ENCODE data around the gene RASSF9. TPM values are rescaled to one million over a fixed set of nuclear protein-coding genes. Genes with fewer than 3 reads are reported as not detected.
A peak's percentile ranks its signal among the peaks of the same experiment; 100 is the strongest.

Gene RASSF9
- 2.2 and 2.5 TPM in 2 replicates for total RNA-seq

DNA sequence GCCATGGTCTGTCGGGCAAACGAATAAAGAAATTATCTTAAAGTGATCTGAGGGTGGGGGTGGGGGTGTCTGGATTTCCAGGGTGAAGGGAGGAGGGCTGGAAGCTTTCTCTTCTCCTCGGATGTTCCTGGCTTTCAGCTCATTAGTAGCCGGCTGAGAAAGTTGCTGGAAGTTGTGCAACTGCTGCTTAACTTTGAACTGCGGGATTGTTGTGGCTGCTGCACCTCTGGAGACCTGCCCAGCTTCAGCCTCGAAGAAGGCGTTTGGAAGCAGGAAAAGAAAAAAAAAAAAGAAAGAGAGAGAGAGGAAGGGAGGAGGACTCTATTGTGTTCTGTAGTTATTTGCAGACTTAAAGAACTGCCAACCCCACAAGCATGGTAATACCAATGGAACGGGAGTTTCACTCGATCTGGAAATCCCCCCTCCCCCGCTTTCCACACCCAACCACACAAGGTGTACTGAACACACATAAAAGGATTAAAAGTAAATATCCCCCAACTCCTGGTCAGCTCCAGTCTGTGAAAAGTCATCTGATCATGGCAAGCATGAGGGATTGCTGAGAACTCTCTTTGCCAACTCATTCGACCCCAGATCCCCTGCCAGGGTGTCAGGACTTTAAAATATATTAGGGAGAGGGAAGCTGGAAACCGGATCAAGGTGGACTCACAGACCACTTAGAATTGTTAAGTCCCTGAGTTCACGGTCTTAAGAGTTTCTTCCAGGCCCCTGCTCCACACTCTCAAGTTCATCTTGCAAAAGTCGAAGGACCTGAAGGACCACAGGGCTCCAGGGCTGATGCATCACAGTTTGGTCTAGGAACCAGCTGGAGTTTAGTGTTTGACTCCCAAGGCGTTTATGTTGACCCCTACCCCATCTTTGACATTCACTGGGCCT is at the start of gene RASSF9:
Gene RASSF9 (minus strand): TSS at position 213 of the 894 bp plus-strand sequence. CDS start 208 bp downstream, at position 5.
- peak within 1 kb of the TSS; percentile 67 for H3K4me3 ChIP-seq (ENCODE audit: low read depth, low read length)
- H3K36me3 ChIP-seq (ENCODE audit: control insufficient read depth, insufficient read depth, low read length), result no peaks in the 10 kb centered on the region
- H3K27me3 ChIP-seq (ENCODE audit: control insufficient read depth, insufficient read depth, low read length), result no peaks in the 10 kb centered on the region
- peak; percentile 77 for DNase-seq (ENCODE audit: low read depth)
- TF ChIP-seq, protein P1, sequence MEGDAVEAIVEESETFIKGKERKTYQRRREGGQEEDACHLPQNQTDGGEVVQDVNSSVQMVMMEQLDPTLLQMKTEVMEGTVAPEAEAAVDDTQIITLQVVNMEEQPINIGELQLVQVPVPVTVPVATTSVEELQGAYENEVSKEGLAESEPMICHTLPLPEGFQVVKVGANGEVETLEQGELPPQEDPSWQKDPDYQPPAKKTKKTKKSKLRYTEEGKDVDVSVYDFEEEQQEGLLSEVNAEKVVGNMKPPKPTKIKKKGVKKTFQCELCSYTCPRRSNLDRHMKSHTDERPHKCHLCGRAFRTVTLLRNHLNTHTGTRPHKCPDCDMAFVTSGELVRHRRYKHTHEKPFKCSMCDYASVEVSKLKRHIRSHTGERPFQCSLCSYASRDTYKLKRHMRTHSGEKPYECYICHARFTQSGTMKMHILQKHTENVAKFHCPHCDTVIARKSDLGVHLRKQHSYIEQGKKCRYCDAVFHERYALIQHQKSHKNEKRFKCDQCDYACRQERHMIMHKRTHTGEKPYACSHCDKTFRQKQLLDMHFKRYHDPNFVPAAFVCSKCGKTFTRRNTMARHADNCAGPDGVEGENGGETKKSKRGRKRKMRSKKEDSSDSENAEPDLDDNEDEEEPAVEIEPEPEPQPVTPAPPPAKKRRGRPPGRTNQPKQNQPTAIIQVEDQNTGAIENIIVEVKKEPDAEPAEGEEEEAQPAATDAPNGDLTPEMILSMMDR (IDR thresholded peaks at IDR 0.05; ENCODE audit: insufficient read depth, low read length, poor library complexity, severe bottlenecking), result no peak

DNA sequence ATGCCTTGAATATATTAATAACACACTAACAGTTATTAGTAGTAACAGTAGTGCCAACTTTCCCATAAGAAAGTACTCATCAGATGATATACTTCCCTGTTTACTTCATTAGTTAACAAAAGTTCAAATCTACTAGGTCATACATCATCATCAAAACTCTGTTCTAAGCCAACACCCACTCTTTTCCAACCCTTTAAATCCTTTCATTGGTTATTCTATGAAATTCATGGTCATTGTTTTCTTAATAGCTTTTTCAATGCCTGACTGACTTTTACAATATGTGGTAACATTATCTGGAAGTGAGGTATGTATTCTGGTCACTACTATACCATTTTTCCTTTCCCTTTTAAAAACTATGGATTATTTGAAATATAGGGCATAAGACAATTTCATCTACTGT is 47.6 kb upstream of the RASSF9 start:
- DNase-seq (ENCODE audit: low read depth), result no peak
- Histone ChIP-seq H3K27me3 (ENCODE audit: control insufficient read depth, insufficient read depth, low read length) (no peaks in the 10 kb centered on the region), H3K36me3 (ENCODE audit: control insufficient read depth, insufficient read depth, low read length) (no peaks in the 10 kb centered on the region), H3K4me3 (ENCODE audit: low read depth, low read length) (no peak overlapping the region)
- TF ChIP-seq, protein P1 (IDR thresholded peaks at IDR 0.05; ENCODE audit: insufficient read depth, low read length, poor library complexity, severe bottlenecking), result no peak

DNA sequence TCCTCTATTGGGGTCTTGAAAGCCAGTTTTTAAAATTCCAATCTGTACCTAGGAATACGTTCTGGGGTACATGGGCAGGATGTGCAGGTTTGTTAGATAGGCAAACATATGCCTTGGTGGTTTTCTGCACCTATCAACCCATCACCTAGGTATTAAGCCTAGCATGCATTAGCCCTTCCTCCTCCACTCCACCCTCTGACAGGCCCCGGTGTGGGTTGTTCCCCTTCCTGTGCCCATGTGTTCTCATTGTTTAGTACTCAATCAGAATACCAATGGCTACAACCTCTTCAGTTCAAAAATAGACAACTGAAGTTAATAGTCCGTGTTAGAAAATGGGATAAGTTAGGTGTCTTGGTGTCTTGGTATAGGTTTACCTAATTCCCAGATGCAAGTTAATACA is 41.2 kb upstream of the RASSF9 start:
- no peaks in the 10 kb centered on the region for H3K36me3 ChIP-seq (ENCODE audit: control insufficient read depth, insufficient read depth, low read length)
- DNase-seq (ENCODE audit: low read depth), result no peak
- H3K27me3 ChIP-seq (ENCODE audit: control insufficient read depth, insufficient read depth, low read length), result no peaks in the 10 kb centered on the region
- no peak overlapping the region for H3K4me3 ChIP-seq (ENCODE audit: low read depth, low read length)
- TF ChIP-seq, protein P1 (IDR thresholded peaks at IDR 0.05; ENCODE audit: insufficient read depth, low read length, poor library complexity, severe bottlenecking), result no peak

DNA sequence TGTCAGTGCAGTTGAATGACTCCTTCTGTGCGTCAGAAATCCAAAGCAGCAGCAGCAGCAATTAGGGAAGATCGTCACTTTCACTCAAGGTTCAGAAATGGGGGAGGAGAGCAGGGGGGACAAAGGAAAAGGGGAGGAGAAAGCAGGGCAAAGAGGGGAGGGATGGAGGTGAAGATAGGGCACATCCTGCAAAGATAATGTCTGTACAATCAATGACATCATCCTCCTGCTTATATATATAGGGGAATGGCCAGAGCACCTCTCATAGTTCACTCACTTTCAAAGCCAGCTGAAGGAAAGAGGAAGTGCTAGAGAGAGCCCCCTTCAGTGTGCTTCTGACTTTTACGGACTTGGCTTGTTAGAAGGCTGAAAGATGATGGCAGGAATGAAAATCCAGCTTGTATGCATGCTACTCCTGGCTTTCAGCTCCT is 37.8 kb upstream of the RASSF9 start, which contains the start of gene NTS:
Gene NTS (plus strand): TSS at position 265 of the 431 bp plus-strand sequence. CDS start 109 bp downstream, at position 374.
- Histone ChIP-seq H3K27me3 (ENCODE audit: control insufficient read depth, insufficient read depth, low read length) (no peaks in the 10 kb centered on the region), H3K4me3 (ENCODE audit: low read depth, low read length) (no peak within 1 kb of the TSS), H3K36me3 (ENCODE audit: control insufficient read depth, insufficient read depth, low read length) (no peaks in the 10 kb centered on the region)
- DNase-seq (ENCODE audit: low read depth), result no peak
- TF ChIP-seq, protein P1 (IDR thresholded peaks at IDR 0.05; ENCODE audit: insufficient read depth, low read length, poor library complexity, severe bottlenecking), result no peak

DNA sequence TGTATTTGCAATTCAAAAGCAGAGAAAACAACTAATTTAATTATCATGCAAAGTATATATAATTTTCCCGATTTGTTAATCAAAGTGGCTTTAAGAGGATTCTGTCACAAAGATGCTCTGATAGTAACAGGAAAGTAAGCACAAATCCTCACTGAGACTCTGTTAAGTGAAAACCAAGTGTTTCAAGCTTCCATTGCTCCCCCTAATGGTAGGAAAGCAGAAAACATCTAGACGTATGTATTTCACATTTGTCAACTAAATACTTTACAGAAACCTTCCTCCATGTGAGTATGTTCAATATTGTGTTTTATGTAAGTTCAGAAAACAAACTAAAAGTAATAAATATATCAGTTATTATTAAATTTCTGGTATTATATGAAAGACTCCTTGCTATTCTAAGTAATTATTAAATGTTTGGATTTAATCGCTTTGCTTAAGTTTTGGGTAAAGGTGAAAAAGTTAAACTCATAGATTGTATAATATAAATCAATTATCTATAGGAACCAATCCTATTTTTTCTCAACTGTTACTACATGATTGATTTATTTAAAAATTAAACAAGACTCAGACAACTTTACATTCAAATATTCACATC is 36.4 kb upstream of the RASSF9 start:
- TF ChIP-seq, protein P1 (IDR thresholded peaks at IDR 0.05; ENCODE audit: insufficient read depth, low read length, poor library complexity, severe bottlenecking), result peak; percentile 69
- peak; percentile 10 for DNase-seq (ENCODE audit: low read depth)
- Histone ChIP-seq H3K27me3 (ENCODE audit: control insufficient read depth, insufficient read depth, low read length) (no peaks in the 10 kb centered on the region), H3K4me3 (ENCODE audit: low read depth, low read length) (no peak overlapping the region), H3K36me3 (ENCODE audit: control insufficient read depth, insufficient read depth, low read length) (no peaks in the 10 kb centered on the region)
